Hematopoietic multipotent progenitor cell treated with erythropoietin and hydrocortisone succinate and interleukin-3 and kit ligand, for 6 days (in vitro differentiated cells): ENCODE measurements around the gene NFS1.

Experiments
- DNase-seq: peaks from one replicate; pipeline ENCODE4 v3.0.0-alpha.2; 2015

NFS1 gene

DNA sequence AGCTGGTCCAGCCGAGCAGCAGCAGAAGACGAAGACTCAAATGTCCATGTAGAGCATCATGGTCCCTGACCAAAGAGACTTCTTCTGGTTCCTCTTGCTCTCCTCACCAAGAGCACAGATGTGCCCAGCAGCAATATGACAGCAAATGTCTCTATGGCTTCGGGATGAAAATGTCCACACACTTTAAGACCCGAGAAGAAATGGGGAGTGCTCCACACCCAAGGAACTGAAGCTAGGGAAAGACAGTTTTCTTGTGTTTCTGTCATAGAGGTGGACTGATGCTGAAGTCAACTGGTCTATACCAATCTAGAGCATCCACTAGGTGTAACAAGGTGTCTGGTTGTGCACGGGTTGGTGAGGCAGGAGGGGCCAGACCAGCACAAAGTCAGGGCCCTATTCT, 29.9 kb downstream of the NFS1 start:
- no peak for DNase-seq

DNA sequence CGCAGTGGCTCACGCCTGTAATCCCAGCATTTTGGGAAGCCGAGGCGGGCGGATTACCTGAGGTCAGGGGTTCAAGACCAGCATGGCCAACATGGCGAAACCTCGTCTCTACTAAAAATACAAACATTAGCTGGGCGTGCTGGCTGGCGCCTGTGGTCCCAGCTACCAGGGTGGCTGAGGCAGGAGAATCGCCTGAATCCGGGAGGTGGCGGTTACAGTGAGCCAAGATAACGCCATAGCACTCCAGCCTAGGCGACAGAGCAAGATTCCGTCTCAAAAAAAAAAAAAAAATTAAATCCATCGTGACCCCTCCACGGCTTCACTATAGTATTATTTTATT, 33.2 kb downstream of the NFS1 start:
- no peak for DNase-seq

DNA sequence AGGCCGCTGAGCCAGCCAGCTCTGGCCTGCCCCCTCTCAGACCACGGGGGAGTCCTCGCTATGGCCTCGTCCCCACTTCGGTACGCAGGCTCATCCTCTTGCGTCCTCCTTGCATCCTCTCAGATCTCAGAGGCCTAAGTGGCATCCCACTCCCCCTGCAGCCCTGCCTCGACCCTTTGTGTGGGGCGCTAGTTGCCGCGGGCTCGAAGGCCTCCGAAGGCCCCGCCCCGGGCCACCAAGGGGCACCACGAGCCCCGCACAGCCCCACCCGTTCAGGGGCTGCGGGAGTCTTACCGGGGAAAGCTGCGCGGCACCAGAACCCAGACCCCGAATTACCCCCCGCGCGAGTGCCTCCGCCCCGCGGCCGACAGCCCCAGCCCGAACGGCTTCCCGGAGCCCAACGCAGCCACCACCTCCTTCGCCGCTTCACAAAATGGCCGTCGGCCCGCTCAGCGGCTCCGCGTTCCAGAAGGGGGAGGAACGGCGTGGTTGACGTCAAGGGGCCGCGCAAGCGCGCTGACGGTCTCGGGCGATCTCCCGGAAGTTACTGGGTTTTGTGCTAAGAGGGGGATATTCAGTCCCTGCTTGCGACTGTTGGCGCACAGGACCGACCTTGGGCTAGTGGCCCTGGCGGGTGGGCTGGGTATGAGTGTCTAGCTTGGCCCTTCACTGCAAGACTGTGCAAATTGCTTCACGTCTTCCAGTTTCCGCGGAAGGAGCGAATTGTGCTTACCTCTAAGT, 34.5 kb downstream of the NFS1 start, which contains the start of the genes CPNE1 and RBM12:
CPNE1 (minus strand) TSS at position 435 of the 741 bp plus-strand sequence. CDS start 31,977 bp downstream, outside the sequence.
RBM12 (minus strand) TSS at position 435 of the 741 bp plus-strand sequence. CDS start 9,578 bp downstream, outside the sequence.
- DNase-seq = peak; percentile 96

DNA sequence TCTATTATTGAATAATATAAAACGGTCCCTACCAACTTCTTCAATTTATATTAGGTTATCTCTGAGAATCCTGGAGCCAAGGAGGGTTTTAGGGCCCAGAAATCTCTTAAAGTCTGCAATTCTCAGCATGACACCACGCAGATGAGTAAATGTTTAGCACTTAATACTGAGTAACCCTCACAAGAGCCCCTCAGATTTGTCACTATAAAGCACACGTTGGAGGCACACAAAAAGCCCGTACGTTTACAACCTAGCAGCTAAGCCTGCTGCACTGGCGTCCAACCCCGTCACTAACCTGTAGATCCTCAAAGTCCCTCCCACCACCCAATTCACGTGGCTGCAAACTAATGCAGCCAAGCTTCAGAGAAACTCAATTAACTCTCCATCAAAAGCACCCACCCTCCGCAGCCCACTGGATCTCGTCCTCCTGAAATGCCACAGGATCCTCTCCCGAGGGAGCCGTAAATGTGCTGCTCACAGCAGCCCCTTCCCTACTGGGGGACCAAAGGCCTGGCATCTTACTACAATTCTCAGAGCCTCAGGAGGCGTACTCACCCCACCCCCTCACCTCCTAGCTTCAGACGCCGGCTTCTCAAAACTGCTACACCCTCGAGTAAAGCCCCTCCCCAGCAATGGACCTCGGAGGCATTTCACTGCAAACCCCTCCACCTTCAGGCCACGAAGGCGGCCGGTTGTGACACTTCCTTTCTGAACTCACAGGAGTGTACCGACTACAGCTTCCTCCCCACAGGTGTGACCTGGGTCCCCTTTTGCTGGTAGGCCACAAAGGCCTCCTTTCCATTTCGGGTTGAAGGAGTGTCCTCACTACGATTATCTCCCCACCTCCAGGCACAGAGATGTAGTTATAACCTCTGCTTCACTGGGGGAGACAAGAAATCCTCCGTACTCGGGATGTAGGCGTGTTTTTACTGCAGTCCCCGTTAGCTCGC, 35.4 kb downstream of the NFS1 start:
- DNase-seq = peak; percentile 68

DNA sequence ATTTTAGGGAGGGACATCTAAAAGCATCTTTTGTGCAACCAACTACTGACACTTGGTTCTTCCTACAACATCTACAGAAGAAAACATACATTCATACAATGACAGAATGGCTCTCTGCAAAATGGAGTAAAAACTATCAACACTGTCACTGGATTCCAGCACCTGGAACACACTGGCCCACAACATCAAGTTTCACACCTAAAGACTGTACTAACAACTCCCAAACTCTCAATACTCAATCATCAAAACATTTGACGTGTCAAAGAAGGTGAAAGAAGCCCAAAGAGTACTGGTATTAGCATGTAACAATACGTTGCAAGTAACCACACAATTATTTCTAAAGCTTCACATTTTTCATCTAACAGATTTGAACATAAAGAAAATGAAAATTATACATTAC, 36.6 kb downstream of the NFS1 start:
- DNase-seq = no peak

DNA sequence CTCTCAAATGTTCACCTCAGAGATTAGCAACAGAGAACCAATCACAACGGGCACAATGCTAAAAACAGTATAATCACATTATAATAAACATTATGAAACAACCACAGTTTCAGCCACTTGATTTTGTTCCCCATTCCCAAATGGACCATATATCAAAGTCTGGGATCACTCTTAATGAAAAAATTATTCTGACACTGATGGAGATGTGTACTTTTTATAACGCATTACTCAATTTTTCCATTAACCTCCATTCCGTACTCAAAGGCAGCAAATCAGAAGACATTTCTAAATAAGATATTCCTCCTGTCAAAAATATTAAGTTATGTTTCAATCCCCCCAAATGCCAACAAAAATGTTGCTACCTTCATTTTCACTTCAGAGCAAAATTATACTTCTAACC, 37.2 kb downstream of the NFS1 start:
- no peak for DNase-seq

DNA sequence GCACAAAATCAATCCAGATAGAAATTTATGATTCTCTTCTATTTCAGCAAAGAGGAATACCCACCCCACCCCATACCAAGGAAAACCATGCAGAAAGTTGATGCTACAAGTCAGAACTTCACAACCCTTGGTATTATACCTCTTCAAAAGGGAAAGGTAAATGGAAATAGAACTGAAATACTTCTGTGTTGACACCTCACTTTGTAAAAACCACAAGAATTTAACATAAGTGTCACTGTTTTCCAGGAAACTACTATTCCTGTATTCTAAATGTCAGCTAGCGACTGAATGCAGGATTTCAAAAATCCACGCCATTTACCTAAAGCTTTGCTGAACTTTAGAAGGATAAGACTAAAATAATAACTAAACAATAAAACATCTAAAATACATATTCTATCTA, 38.1 kb downstream of the NFS1 start:
- DNase-seq = no peak

DNA sequence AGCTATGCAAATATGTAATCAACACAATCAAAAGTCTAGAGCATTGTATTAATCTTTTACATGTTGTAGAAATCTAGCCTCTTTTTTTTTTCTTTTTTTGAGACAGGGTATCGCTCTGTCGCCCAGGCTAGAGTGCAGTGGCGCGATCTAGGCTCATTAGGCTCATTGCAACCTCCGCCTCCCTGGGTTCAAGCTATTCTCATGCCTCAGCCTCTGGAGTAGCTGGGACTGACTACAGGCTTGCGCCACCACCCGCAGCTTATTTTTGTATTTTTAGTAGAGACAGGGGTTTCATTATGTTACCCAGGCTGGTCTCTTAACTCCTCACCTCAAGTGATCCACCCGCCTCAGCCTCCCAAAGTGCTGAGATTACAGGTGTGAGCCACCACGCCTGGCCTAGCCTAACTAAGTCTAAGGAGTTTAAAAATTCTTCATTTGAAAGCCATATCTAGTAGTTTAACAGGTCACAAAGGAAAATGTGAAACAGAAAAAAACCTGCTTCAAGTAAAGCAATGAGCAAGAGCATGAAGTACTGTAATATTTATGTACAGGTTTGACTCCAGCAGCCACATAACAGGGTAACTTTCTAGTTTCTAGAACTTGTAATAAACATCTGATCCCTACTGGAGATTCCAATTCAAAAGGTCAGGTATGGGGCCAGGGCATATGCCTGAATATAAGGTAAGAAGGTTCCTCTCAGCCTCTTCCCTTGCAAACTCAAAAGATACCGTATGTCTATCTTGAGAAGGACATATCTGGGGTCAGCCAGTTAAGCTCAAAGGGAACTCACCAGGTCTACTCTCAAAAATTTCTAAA, 38.8 kb downstream of the NFS1 start:
- DNase-seq = no peak

DNA sequence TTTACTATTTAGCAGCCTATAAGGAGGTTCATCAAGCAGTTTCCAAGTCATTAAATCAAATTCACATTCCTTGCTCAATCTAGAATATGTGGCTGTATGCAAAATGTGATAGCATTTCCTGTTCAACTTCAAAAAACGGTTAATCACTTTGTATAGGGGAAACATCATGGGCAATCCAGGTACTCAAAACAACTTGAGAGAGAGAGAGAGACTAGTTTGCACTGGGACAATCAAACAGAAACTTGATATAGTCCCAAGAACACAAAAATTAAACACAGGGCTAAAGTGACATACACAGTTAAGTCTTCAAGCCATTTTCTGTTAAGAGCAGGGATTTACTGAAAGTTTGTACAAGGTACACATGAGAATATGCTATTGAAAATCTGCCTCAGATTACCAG, 41.9 kb downstream of the NFS1 start:
- DNase-seq = no peak

DNA sequence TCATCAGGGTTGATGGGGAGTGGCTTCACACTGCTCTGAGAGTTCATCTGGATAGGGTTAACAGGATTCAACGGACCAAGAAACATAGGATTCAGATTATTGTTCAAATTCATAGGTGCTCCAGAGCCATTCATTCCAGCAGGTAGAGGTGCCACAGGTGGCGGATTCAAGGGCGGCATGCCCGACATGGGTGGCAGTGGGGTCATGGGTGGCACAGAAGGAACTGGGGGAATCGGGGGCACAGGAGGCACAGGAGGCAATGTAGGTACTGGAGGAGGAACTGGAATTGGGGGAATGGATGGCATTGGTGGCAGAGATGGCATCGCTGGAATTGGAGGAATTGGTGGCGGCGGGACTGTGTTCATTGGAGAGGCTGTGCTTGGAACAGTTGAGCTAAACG, 44.7 kb downstream of the NFS1 start:
- DNase-seq = no peak

DNA sequence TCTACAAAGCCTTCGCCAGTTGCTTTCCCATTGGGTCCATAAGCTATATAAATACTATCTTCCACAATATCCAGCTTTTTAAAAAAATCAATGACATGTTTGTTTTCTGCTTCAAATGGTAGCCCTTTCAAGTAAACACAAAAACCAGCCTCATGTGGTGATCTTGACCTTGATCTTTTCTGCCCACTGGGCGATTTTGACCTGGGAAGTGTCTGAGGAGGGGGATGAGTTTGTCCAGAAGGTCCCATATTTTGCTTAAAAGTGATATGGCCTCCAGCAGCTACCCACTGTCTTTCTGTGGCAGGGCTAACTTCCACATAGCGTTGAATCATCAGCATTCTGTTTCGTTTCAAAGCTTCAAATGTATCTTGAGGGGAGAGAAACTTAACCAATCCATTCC, 45.3 kb downstream of the NFS1 start:
- DNase-seq = no peak

DNA sequence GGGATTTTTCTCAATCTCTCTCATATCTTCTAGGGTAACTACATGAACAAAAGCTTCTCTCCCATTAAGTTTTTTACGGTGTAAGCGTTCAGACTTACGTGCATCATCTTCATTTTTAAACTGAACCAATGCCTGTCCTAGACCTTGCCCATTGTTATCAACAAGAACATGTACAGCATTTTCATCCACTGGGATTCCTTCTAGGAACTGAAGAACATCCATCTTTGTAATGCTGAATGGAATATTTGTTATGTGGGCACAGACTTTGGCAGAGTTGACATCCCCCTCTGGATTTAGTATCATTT, 45.8 kb downstream of the NFS1 start:
- no peak for DNase-seq

DNA sequence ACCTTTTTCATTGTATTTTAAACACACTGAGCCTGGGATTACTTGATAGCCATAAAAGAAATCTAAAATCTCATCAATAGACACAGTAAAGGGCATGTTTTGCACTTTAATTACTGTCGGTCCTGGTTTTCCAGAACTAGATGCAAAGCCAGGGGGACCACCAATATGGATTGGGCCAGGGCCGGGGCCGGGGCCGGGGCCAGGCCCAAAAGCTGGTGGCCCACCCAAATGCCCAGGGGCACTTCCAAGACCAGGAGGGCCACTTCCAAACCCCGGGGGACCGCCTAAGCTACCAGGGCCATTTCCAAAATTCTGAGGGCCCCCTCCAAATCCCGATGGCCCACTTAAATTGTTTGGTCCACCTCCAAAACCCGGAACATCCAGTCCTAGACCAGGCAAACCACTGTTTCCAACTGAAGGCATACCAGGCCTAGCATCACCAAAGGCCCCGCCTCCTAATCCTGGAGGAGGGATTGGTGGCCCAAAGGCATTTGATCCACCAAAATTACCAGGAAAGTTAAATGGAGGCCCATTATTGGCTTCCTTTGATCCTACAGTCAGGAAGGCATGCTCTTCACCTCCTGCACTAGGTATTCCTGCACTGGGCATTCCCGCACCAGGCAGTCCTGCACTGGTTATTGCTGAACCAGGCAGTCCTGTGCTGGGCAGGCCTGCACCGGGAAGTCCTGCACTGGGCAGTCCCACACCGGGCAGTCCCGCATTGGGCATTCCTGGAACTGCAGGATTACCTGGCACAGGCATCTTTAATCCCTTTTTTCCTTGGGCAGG, 46.3 kb downstream of the NFS1 start:
- no peak for DNase-seq

DNA sequence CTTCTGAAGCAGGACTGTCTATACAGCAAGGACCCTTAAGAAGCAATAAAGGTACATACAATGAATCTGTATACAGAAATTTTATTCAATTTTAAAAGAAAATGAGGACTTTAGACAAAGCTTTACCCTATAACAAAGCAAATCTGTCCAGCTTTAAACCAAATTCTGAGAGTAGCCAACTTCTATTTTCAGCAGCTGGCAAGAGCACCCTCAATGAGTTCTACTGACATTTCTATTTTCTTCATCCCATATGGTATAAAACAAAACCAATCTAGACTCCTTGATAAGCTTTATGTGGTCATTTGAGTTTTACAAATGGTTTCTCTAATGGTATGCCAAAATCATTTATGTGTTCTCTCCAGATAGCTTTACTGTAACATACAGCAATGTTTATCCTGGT, 47.2 kb downstream of the NFS1 start:
- no peak for DNase-seq

DNA sequence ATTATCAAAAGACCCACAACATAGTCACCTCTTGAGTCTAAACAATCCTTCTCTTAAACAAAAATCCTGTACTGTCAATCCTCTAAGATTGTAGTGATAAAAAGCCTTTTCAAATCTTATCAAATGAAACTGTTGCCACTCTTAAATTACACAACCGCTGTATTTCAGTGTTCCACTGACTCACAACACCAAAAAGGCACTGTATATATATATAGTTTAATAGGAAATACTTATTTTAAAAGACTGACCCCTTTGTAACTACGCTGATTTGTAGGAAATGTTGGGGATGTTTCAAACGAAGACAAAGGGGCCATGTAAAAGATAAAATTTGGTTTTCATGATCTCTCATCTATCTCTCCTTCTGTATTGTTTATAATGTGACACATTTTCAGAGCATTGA, 48.5 kb downstream of the NFS1 start:
- DNase-seq = no peak

DNA sequence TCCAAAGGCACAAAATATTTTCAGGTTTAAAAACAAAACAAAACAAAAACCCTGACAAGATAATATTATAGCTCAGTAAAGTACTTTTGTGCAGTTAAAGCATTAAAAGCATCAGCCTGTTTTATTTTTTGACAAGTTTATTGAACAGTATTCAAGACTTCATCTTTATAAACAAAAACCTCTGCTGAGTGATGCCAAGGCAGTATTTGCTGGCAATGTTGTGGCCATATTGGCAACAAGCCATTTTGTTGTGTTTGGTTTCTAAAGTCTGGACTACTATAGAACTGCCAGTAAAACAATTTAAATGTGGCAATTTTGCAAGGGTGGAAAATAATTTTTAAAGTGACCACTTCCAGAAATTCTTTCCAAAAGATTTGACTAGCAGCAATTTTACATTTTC, 50.3 kb downstream of the NFS1 start:
- DNase-seq = no peak

DNA sequence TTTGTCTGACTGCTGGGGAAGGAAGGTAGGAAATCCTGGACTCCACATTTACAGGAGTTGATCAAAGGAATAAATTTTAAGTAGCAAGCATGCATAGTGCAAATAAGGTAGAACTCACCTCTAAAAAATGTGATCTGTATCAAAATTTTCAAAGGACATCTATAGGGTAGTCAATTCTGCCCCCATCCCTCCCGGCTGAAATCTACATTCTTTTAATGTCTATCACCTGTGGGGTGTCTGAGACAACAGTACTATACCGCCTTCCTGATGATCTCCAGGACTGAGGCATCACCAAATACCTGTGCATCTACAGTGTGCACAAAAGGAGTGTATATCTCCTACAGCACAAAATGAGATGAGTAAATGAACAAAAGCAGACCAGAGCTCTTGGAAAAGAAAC, 54.3 kb downstream of the NFS1 start:
- no peak for DNase-seq

DNA sequence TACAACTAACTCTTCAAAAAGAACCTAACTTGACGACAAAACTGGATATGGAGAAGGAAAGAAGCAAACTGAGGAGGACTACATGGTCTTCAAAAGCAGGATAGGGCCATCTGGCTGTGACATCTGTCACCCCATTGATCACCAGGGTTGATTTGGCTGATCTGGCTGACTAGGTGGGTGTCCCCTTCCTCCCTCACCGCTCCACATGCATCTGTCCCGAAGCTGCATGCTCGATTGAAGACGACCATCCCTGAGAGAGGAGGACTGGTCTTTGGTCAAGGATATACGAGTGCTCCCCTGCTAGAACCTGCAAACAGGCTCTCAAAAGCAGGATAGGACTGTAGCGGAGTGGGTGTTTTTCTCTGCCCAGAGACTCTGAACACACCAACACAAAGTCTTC, 56.1 kb downstream of the NFS1 start:
- DNase-seq = no peak

DNA sequence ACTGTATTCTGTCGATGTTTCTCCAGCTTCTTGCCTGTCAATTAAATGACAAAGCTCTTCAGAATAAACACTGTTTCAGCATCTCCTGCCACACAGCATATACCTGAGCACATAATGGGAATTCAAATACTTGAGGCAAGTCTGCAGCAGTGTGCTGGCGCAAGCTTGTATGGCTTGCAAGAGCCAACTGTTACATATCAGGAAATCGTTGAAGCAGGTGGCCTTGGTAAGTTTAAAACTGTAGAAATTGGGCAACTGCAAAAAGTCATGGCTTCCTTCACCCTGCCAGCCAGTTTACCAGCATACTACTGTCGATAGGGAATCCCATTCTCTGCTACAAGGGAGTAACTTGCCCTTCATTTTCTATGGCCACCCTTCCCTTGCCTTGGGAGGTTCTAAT, 57.4 kb downstream of the NFS1 start:
- peak; percentile 36 for DNase-seq

DNA sequence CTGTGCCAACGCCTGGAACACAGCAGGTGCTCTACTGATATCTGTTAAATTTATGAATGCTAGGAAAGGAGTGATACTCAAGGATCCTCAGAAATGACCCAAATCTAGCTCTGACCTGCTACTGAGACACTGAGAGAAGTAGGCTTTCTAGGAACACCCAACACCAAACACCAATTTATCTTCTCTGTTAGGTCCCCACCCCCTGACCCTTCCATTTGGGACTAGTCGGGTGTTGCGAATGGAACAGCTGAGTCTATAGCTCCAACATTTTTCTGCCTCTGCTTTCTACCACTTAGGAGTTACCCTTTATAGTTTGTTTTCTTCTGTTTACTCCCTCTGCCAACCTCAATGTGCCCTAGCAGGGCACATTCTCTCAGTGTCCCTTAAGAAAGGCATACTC, 58.4 kb downstream of the NFS1 start:
- no peak for DNase-seq

DNA sequence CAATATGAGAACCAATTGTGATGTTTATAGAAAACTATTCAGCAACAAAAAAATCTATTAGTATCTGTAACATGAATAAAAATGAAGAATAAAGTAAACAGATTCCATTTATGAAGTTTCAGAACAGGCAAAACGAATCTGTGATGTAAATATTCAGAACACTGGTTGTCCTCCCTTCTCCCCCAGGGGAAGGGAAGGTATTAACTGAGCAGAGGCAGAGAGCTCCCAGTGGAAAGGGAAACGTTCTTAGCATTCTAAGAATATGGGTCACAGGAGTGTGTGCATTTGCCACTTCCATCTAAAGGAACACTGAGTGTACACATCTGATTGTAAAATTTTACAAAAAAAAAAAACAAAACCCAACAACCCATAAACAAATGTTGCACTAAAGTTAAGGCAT, 60.4 kb downstream of the NFS1 start:
- DNase-seq = no peak

DNA sequence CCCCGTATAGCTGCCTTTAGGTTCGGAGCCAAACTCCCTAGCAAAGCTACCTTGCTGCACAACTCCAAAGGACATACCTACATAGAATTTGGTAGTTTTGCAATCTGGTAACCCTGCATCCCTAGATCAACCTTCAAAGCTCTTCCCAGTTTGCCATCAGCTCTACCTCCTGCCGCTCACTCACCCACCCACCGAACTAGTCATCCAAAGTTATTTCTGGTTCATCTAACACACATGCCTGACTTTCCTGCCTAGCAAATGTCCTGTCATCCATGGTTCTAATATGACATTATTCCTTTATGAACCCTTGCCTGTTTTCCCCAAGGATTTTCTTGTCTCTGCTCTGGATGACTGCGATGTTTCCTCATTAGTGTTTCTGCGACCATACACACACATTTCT, 61.9 kb downstream of the NFS1 start:
- DNase-seq = no peak

DNA sequence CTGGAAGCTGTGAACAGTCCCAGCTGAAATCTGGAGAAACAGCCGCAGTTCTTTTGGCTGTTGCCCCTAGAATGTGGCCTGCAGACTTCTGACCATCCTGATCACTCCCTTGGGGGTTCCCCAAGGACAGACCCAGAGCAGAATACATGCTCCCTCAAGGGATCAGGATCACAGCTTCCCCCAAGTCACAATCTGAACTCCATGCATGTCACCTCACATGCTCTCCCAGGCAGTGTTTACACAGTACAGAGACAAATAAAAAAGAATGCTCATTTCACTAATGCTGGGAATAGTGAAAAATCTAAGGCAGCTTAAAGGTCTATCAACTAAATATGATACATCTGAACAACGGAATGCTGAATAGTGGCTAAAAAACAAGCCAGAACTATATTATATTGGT, 63.1 kb downstream of the NFS1 start:
- no peak for DNase-seq
